COLO668 (cell line): ENCODE measurements around the gene PPIL1.
A peak's percentile ranks its signal among the peaks of the same experiment; 100 is the strongest.
"Not testable (repeated sequence)": the region's sequence is repeated elsewhere in the genome, so short reads cannot be mapped to it uniquely, and the experiment has no call there.

Experiments
- DNase-seq: peaks from one replicate; lab custom pipeline; 2025; ENCODE audit not compliant: unreplicated experiment; lab: John Stamatoyannopoulos, UW

Gene PPIL1

GRCh38 chr6:36874443-36875249 lies at the start of gene PPIL1:
PPIL1 (minus strand) TSS chr6:36874803; CDS start chr6:36874772, 31 bp downstream.
- peak; percentile 83 for DNase-seq

GRCh38 chr6:36924131-36924530 lies 49.5 kb upstream of the PPIL1 start:
- no peak for DNase-seq

GRCh38 chr6:36920546-36920945 lies 45.9 kb upstream of the PPIL1 start:
- no peak for DNase-seq

- DNase-seq = no peak
Observed at GRCh38 chr6:36920049-36920448, 45.4 kb upstream of the PPIL1 start.

- DNase-seq = no peak
Observed at GRCh38 chr6:36917541-36918193, 43.1 kb upstream of the PPIL1 start.

GRCh38 chr6:36916126-36916525 lies 41.5 kb upstream of the PPIL1 start:
- DNase-seq = no peak

- no peak for DNase-seq
Observed at GRCh38 chr6:36915599-36915998, 41.0 kb upstream of the PPIL1 start.

- DNase-seq = peak; percentile 12
Observed at GRCh38 chr6:36914227-36914794, 39.7 kb upstream of the PPIL1 start.

- no peak for DNase-seq
Observed at GRCh38 chr6:36913082-36913481, 38.5 kb upstream of the PPIL1 start.

- no peak for DNase-seq
Observed at GRCh38 chr6:36912586-36912985, 38.0 kb upstream of the PPIL1 start.

- DNase-seq = no peak
Observed at GRCh38 chr6:36912030-36912454, 37.4 kb upstream of the PPIL1 start.

- DNase-seq = no peak
Observed at GRCh38 chr6:36908747-36909146, 34.1 kb upstream of the PPIL1 start.

GRCh38 chr6:36907781-36908180 lies 33.2 kb upstream of the PPIL1 start:
- DNase-seq = no peak

- DNase-seq = no peak
Observed at GRCh38 chr6:36906539-36907325, 32.1 kb upstream of the PPIL1 start.

GRCh38 chr6:36904851-36905393 lies 30.3 kb upstream of the PPIL1 start:
- no peak for DNase-seq

GRCh38 chr6:36904114-36904513 lies 29.5 kb upstream of the PPIL1 start:
- DNase-seq = no peak

GRCh38 chr6:36897609-36898008 lies 23.0 kb upstream of the PPIL1 start:
- DNase-seq = no peak

- no peak for DNase-seq
Observed at GRCh38 chr6:36893976-36894932, 19.7 kb upstream of the PPIL1 start.

GRCh38 chr6:36891153-36891552 lies 16.6 kb upstream of the PPIL1 start:
- not testable (repeated sequence) for DNase-seq

GRCh38 chr6:36890112-36890663 lies 15.6 kb upstream of the PPIL1 start:
- DNase-seq = no peak
